ENCODE measurements around the gene MYCBP2.
A peak's percentile ranks its signal among the peaks of the same experiment; 100 is the strongest.
"Not testable (repeated sequence)": the region's sequence is repeated elsewhere in the genome, so short reads cannot be mapped to it uniquely, and the experiment has no call there.

MYCBP2 gene

GRCh38 chr13:77338961-77339401 is 12.1 kb upstream of the MYCBP2 start:
- in situ Hi-C loops (cut with MboI; ENCODE audit: low pct_unique_long_range_greater_than_20kb, low sequenced_read_pairs), result no loop called here
- DNase-seq, result peak; percentile 49

- DNase-seq, result no peak
- in situ Hi-C loops (cut with MboI; ENCODE audit: low pct_unique_long_range_greater_than_20kb, low sequenced_read_pairs), result no loop called here
Measured at GRCh38 chr13:77338329-77338728, 11.4 kb upstream of the MYCBP2 start.

- DNase-seq, result no peak
- in situ Hi-C loops (cut with MboI; ENCODE audit: low pct_unique_long_range_greater_than_20kb, low sequenced_read_pairs), result no loop called here
Measured at GRCh38 chr13:77337159-77337558, 10.3 kb upstream of the MYCBP2 start.

GRCh38 chr13:77335543-77335942 is 8.6 kb upstream of the MYCBP2 start:
- in situ Hi-C loops (cut with MboI; ENCODE audit: low pct_unique_long_range_greater_than_20kb, low sequenced_read_pairs), result no loop called here
- DNase-seq, result no peak

DNA sequence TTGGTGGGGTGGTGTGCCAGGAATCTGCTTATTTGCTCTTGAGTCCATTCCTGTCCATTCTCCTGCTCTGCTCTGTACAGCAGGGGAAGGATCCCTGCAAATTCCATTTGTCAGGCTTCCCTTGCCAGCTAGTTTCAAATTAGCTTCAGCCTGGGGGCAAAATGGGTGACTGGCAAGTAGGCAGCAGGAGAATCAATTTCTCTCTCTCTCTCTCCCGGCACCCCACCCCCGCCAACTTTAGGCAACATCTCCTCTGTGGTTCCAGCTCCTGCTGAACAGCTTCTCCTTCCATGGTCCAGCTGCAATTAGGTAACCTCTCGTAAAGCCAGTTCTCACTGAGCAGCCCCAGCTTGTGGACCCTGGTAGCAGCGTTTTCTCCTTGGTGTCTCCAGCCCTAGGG is 6.7 kb upstream of the MYCBP2 start:
- in situ Hi-C loops (cut with MboI; ENCODE audit: low pct_unique_long_range_greater_than_20kb, low sequenced_read_pairs), result no loop called here
- peak; percentile 27 for DNase-seq

DNA sequence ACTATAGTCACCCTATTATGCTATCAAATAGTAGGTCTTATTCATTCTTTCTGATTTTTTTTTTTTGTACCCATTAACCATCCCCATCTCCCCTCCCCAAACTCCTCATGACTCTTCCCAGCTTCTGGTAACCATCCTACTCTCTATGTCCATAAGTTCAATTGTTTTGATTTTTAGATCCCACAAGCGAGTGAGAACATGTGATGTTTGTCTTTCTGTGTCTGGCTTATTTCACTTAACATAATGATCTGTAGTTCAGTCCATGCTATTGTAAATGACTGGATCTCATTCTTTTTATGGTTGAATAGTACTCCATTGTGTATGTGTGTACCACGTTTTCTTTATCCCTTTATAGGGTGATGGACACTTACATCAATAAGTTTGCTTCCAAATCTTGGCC is 4.5 kb upstream of the MYCBP2 start:
- in situ Hi-C loops (cut with MboI; ENCODE audit: low pct_unique_long_range_greater_than_20kb, low sequenced_read_pairs), result no loop called here
- no peak for DNase-seq

GRCh38 chr13:77329911-77330584 is 3.2 kb upstream of the MYCBP2 start:
- no peak for DNase-seq
- in situ Hi-C loops (cut with MboI; ENCODE audit: low pct_unique_long_range_greater_than_20kb, low sequenced_read_pairs), result no loop called here

GRCh38 chr13:77329133-77329910 is 2.4 kb upstream of the MYCBP2 start:
- DNase-seq, result peak; percentile 98
- in situ Hi-C loops (cut with MboI; ENCODE audit: low pct_unique_long_range_greater_than_20kb, low sequenced_read_pairs), result no loop called here

DNA sequence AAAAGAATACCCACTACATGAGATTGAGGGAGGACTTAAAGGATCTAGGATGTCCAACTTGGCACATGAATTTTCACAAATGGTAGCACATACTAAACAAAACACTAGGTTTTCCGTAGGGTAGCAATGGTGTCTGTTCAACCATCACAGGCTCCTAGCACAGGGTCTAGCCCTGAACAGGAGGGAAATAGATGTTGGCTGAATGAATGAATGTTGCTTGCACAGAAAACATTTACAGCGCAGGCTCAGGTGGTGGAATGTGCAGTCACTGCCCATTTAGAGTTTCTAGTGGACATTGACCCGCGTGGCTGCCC is 1.9 kb upstream of the MYCBP2 start:
- in situ Hi-C loops (cut with MboI; ENCODE audit: low pct_unique_long_range_greater_than_20kb, low sequenced_read_pairs), result no loop called here
- no peak for DNase-seq

DNA sequence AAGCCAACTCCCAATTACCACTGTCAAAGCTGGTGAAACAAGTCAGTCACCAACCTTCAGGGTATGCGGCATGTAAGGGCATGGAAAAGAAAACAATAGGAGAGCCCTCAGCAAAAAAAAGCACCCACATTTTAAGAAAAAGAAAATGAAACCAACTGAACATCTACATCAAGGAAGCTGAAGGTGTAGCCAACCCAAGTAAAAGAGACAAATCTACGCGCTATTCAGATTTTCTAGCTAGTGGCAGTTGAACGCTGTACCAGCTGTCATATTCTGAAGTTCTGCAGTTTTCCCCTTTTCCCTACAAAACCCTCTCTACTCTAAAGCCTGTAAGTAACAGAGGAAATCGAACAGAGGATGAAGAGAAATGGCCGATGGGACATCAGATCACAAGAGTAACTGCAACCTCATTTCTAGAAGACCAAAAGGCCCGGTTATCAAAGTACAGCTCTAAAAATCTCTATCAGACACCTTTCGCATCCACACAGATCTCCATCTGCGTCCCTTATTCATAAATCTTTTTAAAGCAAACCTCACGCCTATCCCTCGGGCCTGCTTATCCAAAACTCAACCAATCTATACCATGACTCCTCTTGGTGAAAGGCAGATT is 1.4 kb downstream of the MYCBP2 start:
- DNase-seq, result peak; percentile 40
- in situ Hi-C loops (cut with MboI; ENCODE audit: low pct_unique_long_range_greater_than_20kb, low sequenced_read_pairs), result no loop called here

DNA sequence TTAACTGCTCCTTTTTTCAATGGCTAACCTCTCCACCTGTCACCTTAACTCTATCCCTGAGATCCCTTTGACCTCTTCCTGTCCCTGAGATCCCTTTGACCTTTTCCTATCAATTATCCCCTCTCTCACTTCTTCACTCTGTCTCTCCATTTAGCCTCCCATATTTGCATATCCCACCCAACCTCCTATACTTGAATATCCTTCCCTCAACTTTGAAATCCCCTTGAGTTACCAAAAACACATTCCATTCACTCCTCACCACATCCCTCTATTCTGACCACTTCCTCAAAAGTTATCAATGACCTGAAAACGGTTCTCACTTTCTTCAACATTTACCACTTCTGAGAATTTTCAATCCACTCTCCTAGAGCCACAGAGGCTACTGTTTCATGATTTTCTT is 3.0 kb downstream of the MYCBP2 start:
- in situ Hi-C loops (cut with MboI; ENCODE audit: low pct_unique_long_range_greater_than_20kb, low sequenced_read_pairs), result no loop called here
- peak; percentile 82 for DNase-seq

DNA sequence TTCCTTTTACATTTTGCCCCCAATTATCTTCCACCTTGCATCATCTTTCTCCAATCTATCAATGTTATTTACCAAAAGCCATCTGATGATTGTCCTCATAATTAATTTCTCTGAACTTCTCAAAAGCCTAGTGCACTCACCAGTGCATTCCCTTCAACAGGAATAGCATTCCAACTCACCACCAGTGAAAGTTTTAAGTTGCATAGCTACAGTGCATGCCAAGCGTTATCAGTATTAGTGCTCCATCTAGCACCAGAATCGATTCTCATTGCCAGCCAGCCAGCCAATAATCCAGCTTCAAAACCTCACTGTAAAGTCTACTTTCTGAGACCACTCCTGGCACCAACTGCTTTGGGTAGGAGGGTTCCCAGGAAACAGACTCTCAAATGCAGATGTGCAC is 7.4 kb downstream of the MYCBP2 start:
- in situ Hi-C loops (cut with MboI; ENCODE audit: low pct_unique_long_range_greater_than_20kb, low sequenced_read_pairs), result no loop called here
- no peak for DNase-seq

GRCh38 chr13:77318741-77319140 is 8.2 kb downstream of the MYCBP2 start:
- in situ Hi-C loops (cut with MboI; ENCODE audit: low pct_unique_long_range_greater_than_20kb, low sequenced_read_pairs), result no loop called here
- DNase-seq, result no peak

- DNase-seq, result no peak
Measured at GRCh38 chr13:77316430-77316829, 10.5 kb downstream of the MYCBP2 start.

DNA sequence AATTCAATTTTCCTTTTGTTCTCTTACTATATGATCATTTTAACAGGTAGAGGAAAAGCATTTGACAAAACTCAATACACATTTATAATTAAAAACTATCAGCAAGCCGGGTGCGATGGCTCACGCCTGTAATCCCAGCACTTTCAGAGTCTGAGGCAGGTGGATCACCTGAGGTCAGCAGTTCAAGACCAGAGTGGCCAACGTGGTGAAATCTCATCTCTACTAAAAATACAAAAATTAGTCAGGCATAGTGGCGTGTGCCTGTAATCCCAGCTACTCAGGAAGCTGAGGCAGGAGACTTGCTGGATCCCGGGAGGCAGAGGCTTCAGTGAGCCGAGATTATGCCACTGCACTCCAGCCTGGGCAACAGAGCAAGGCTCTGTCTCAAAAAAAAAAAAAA is 11.4 kb downstream of the MYCBP2 start:
- DNase-seq; in situ Hi-C loops (cut with MboI; ENCODE audit: low pct_unique_long_range_greater_than_20kb, low sequenced_read_pairs): not testable (repeated sequence)

More at GRCh38 chr13:77316430-77316829, 10.5 kb downstream of the MYCBP2 start:
- in situ Hi-C loops (cut with MboI; ENCODE audit: low pct_unique_long_range_greater_than_20kb, low sequenced_read_pairs), result no loop called here

- in situ Hi-C loops (cut with MboI; ENCODE audit: low pct_unique_long_range_greater_than_20kb, low sequenced_read_pairs), result no loop called here
- DNase-seq, result no peak
Measured at GRCh38 chr13:77313923-77314322, 13.0 kb downstream of the MYCBP2 start.

DNA sequence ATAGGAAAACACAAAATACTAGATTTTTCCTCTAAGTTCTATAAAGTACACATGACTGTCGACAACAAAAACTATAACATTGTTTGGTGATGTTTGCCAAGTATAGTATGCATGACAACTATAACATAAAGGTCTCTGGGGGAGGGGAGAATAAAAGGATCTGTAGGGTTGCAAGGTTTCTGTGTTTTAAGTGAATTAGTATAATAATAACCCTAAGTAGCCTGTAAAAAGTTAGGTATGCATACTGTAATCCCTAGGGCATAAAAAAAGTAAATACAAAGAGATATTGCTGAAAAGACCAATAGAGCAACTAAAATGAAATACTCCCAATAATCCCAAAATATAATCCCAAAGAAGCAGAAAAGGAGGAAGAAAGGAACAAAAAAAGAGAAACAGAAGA is 14.6 kb downstream of the MYCBP2 start:
- no peak for DNase-seq

GRCh38 chr13:77310579-77311279 is 16.2 kb downstream of the MYCBP2 start:
- in situ Hi-C loops (cut with MboI; ENCODE audit: low pct_unique_long_range_greater_than_20kb, low sequenced_read_pairs), result no loop called here

More for the DNA sequence above, 14.6 kb downstream of the MYCBP2 start:
- in situ Hi-C loops (cut with MboI; ENCODE audit: low pct_unique_long_range_greater_than_20kb, low sequenced_read_pairs), result no loop called here

GRCh38 chr13:77310161-77310560 is 16.7 kb downstream of the MYCBP2 start:
- no peak for DNase-seq
- in situ Hi-C loops (cut with MboI; ENCODE audit: low pct_unique_long_range_greater_than_20kb, low sequenced_read_pairs), result no loop called here

More at GRCh38 chr13:77310579-77311279, 16.2 kb downstream of the MYCBP2 start:
- DNase-seq, result no peak

DNA sequence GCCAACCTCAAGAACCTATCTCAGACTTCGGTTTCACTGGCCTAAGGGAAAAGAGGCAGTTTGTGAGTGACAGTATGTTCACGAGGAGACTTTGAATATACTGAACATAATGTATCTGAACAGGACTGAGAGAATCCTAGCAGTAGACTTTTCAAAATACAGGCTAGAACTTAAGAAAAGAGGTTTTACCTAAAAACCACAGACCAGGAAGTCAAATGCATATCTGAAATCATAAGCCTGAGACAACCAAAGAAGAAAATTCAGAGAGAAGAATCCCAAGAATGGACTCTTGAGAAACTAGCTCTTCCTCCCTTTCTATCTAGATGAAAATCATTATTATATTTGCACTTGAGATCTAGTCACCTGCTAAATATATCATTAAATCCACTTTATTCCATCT is 17.6 kb downstream of the MYCBP2 start:
- no peak for DNase-seq
- in situ Hi-C loops (cut with MboI; ENCODE audit: low pct_unique_long_range_greater_than_20kb, low sequenced_read_pairs), result no loop called here
